ENCODE measurements around the gene MTF1.

GRCh38 chr1:37844536-37844935 is 14.9 kb downstream of the MTF1 start:
- TF ChIP-seq CTCF (IDR thresholded peaks at IDR 0.05) (no peak), POLR2A (IDR thresholded peaks at IDR 0.05) (no peak)
